H1 (cell line): Measurements from ENCODE around the gene USP3. TPM values are rescaled to one million over a fixed set of nuclear protein-coding genes. Genes with fewer than 3 reads are reported as not detected.

Experiments used
- POLR2A ChIP-seq, 2 experiments: IDR thresholded peaks; 1 replicate in 1 of 2; 2 replicates in 1 of 2; pipeline ENCODE4 v1.6.1; 2011; ENCODE audit warnings: low read depth in 2 of 2, low read length in 2 of 2, mild to moderate bottlenecking in 2 of 2; ENCODE audit errors: control extremely low read depth in 1 of 2
- RNF2 ChIP-seq: fragments of 200-900, 300-1000 bp; sonication (generic); IDR thresholded peaks from 2 replicates; pipeline ENCODE4 v1.7.1; 2016; ENCODE audit warnings: borderline replicate concordance, low read depth, mild to moderate bottlenecking, antibody characterized with exemption, low read length; ENCODE audit not compliant: poor library complexity, severe bottlenecking; ENCODE audit errors: missing control alignments
- polyA plus RNA-seq, 7 experiments: library from polyadenylated mRNA; depleted of rRNA in 3 of 7; stranded (reverse) in 5 of 7; unstranded in 2 of 7; fragments of >200 nt in 5 of 7; fragments of 200-250 nt in 2 of 7; gene quantifications; 1 replicate in 5 of 7; 2 replicates in 1 of 7; 4 replicates in 1 of 7; pipeline versions ENCODE4 v1.2.1 to v1.2.3, GENCODE V29; 2011 to 2013; ENCODE audit warnings: missing spikeins in 2 of 7, mixed read lengths in 2 of 7
- total RNA-seq: library from RNA; stranded (reverse); fragmentation: NEBNext Ultra II Directional; extraction: Animal tissue kit (Norgen Biotek cat#: 25700); gene quantifications from 2 replicates; pipeline ENCODE4 v1.2.1, GENCODE V29; 2021

Gene USP3
- total and polyA plus RNA-seq, 2 of the 8 experiments (the other 6 are each of a cell fraction or from before 2014, with no cell fraction given), result 15.5 to 16.2 TPM

- TF ChIP-seq POLR2A (IDR thresholded peaks at IDR 0.05; ENCODE audit: control extremely low read depth in 1 of 2, low read depth in 2 of 2, low read length in 2 of 2) (no peak), RNF2 (no peak)
- TF ChIP-seq, all 59 proteins: peak for 0
Observed at GRCh38 chr15:63495780-63496488, 8.5 kb upstream of the USP3 start (continued).
